ENCODE measurements around the gene PPP2CA.
A peak's percentile ranks its signal among the peaks of the same experiment; 100 is the strongest.

PPP2CA gene

GRCh38 chr5:134146651-134147518 lies 79.0 kb downstream of the PPP2CA start:
- DNase-seq: no peak

GRCh38 chr5:134145779-134146581 lies 79.9 kb downstream of the PPP2CA start:
- peak; percentile 41 for DNase-seq

GRCh38 chr5:134145041-134145757 lies 80.7 kb downstream of the PPP2CA start:
- DNase-seq: no peak

Data from COR-L47 (cell line).